C4-2B (cell line): ENCODE results near the gene EVI5.

Source experiments
- CTCF ChIP-seq: fragments of 450-650 bp; conservative IDR thresholded peaks from 2 replicates; pipeline ENCODE4 v1.5.1; 2017; ENCODE audit warnings: mild to moderate bottlenecking
- ZFX ChIP-seq: fragments of 450-650 bp; IDR thresholded peaks from 2 replicates; pipeline ENCODE4 v1.6.1; 2017

- TF ChIP-seq CTCF = no peak
- TF ChIP-seq ZFX = no peak
Observed at GRCh38 chr1:92587445-92587844, 197.5 kb downstream of the EVI5 start.
